HG03108 (cell line): ENCODE data around the gene IGBP1.
"Not testable (repeated sequence)": the region's sequence is repeated elsewhere in the genome, so short reads cannot be mapped to it uniquely, and the experiment has no call there.

Experiments
- ATAC-seq: cut with Tn5 transposase; IDR thresholded peaks from one replicate; pipeline ENCODE4 v1.9.1; 2021; ENCODE audit warnings: moderate library complexity; ENCODE audit not compliant: unreplicated experiment

Gene IGBP1

DNA sequence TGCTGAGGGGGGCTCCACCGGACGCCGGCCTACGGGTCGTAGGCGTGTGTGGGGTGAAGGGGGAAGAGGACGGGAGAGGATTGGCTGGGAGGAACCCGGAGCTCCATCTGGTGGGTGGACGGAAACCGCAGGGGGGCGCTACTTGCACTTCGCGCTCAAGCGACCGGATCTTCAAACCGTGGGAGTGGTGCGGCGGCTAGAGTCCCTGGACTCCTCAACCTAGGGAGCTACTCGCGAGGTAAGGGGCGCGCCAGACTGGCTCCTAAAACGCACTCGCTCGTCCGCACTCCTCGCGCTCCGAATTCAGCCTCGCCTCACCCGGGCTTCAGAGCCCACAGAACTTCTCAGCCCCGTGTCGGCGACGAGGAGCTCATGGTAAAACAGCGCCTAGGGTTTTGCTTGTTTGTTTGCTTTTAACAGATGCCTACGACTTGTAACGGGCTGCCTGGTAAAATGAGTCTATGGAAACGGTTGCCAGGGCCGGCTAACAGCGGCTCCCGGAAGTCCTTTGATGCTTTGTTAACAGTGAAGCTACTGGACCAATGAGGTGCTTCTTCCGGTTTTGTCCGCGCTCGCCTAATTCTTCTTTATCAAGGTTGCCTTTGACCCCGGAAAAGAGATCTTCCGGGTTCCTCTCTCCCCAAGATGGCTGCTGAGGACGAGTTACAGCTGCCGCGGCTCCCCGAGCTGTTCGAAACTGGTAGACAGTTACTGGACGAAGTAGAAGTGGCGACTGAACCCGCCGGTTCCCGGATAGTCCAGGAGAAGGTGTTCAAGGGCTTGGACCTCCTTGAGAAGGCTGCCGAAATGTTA lies at the start of gene IGBP1:
IGBP1 (plus strand) TSS at position 145 of the 813 bp plus-strand sequence; CDS start at position 646, 501 bp downstream.
- ATAC-seq = peak; percentile 78

DNA sequence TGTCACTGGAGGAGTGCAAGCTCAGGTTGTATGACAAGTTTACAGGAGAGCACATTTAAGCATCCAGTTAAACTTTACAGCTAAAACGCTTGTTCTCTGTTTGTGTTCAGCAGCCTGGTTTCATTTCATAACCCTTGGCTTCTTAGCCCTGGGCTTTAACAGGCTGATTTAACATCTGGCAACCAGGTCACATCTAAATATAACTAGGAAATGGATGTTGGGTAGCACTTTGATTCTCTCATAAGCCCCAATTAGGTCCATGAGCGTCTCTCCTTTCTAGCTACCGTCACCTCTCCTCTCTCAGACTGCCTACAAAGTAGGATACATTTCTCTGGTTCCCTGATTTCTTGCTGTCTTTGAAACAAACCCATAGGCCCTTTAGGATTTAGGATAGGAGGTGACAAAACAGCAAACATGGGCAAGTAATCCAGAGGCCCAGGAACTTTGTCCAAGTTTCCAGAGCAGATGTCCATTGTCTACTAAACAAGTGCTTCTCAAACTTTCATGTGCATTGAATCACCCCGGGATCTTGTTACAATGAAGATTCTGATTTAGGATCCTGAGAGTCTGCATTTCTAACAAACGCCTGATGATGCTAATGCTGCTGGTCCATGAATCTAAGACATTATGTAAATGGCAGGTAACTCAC lies 48.5 kb upstream of the IGBP1 start:
- ATAC-seq = no peak

DNA sequence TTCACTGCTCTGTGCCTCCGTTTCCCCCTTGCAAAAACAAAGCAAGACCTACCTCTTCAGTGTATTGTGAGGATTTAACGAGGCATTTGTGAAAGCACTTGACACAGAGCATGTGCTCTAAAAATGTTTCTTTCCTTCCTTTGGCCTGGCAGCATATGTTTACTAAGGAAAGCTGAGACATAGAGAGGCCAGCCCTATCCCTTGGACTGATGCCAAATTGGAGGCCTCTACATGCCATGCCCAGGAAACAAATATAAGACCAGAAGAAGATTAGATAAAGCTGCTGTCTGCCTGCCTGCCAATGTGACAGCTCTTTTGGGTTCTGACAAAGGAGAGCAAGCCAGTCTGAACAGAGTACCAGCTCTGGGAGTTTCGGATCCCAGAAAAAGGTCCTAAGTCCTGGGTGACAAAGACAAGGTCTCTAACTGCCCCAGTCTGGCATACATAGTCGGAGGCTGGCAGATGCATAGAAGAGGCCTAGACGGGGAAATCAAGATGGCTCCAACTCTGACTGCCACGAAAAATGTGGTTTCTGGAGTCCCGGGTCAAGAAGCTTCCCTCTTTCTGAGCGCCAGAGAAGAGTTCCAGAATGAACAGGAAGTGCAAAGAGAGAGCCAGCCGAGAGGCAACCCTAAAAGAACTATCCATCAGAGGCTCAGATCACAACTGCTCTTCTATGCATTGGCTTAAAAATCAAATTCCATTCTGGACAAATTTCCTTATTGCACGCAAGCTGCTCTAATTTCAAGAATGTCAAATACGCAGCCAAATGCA lies 45.2 kb upstream of the IGBP1 start:
- ATAC-seq = no peak

DNA sequence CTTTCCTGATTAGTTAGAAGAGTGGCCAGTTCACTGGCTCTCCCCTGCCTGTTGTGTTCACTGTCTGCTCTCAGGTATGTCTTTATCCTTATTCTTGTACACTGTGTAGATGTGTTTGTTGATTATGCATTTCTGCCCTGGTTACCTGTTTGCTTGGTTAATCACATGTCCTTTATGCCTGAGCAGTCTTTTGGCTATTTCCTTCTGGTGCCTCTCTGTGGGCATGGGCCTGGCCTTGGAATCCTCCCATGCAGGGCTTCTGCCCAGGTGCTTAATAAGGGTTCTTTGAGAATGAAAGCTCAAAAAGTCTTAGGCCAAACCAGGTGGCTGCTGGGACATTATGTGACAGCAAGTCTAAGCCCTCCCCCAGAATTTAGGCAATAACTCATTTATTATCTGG lies 44.5 kb upstream of the IGBP1 start:
- no peak for ATAC-seq

DNA sequence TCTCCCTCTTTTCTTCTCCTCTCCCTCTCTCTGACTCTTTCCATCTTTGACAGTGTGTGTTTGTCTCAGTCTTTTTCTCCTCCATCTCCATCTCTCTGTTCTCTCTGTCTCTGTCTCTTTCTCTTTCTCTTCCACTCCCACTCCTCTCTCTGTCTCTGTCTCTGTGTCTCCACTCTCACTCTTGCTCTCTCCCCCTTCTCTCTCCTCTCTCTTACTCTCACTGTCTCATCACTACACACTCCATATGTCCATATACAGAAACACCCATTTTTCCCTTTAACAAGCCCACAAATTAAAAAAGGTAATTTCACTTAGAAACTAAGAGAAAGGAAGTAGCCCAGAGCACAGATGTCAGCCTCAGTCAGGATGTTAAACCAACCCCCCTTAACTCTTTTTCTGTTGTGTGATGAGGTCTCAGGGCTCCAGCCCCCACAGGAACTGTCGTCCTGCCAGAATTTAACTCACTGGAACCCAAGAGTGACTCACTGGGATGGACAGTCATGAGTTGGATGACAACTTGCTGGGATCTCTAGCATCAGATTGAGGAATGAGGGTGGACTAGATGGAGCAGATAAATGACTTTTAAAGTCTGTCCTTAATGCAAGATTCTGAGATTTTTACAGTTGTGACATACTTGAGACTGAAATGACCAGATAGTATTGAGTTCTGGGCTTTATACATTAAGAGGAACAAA lies 43.5 kb upstream of the IGBP1 start:
- ATAC-seq = no peak

DNA sequence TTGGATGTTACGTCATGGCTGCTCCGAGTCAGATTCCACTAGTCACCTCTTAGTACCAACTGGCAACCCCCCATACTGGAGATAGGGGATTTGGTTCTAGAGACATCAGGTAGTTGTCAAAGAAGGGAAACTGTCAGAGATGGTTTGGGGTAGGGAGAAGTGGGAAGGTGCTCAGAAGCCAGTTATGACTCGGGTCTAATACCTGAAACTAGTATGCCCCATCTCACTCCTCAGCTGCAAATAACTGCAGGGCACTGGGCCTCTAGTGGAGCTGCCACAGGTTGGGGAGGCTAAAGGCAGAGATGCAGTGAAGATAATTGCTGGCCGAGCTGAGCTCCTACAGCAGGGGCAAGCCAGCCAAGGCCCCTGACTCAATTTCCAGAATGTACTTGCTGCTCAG lies 41.0 kb upstream of the IGBP1 start:
- ATAC-seq = no peak

DNA sequence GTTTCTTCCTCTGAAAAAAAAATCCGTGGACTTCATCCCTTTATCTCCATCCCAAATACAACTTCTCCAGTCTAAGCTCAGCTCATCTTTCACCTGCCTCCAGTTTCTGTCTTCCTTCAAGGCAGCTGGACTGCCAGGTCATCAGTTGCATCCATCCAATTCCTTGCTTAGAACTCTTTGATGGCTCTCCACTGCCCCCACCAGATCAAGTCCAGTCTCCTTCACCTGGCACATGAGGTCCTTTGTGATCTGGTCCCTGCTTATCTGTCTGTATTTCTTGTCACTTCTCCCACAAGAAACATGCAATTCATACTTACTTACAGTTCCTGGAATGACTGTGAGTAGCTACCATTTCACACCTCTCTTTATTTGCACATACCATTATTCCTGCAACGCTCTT lies 37.2 kb upstream of the IGBP1 start:
- no peak for ATAC-seq

DNA sequence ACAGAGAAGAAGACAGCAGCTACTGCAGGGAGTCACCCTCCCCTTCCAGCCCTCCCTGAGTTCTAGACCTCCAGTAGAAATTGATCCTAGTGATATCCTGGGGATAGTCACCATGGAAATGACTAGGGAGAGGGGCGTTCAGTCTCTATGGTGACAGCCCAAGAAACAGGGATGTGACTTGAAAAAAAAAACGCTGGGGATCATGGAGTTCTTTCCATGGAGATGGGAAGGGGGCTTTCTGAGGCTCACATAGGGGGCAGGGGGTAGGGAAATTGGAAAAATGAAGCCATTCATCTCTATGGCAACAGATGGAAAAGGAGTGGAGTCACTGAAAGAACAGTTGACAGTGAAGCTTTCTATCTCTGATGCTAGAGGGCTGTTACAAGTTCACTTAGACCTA lies 28.0 kb upstream of the IGBP1 start:
- no peak for ATAC-seq

DNA sequence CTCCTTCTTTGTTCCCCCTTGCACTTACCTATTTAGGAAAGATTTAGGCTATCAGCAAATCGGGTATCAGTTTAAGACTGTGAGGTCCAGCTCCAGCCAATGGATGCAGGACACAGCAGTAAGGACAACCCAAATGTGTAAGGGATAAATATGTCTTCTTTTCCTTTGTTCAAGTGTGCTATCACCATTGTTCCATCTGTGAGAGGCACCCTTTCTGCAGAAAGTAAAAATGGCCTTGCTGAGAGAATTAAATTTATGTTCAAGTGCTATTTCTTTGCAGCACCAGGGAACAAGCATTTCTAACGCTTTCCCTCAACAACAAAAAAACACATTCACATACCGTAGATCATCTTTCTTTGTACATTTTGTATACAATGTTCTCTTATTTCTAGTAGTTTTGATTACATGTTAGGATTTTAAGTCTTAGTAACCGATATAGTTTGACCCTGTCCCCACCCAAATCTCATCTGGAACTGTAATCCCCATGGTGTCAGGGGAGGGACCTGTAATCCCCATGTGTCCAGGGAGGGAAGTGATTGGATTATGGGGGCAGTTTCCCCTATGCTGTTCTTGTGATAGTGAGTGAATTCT lies 21.7 kb upstream of the IGBP1 start:
- ATAC-seq = not testable (repeated sequence)

DNA sequence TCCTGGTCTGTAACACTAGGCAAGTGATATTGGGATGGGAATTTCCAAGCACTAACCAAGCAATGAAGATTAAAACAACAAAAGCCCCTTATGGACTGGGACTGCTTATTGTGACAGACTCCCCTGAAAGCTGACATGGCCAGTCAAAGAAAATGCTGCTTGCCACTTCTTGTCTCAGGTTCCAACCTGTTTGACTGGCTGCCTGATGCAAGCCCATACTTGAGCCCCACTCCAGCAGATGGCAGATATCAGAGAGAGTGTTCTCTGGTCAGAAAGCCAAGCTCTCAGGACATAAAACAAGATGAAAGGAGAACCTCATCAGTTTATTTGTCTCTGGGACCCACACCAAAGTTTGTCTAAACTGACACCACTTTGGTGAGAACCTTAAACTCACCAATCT lies 15.5 kb upstream of the IGBP1 start:
- no peak for ATAC-seq

DNA sequence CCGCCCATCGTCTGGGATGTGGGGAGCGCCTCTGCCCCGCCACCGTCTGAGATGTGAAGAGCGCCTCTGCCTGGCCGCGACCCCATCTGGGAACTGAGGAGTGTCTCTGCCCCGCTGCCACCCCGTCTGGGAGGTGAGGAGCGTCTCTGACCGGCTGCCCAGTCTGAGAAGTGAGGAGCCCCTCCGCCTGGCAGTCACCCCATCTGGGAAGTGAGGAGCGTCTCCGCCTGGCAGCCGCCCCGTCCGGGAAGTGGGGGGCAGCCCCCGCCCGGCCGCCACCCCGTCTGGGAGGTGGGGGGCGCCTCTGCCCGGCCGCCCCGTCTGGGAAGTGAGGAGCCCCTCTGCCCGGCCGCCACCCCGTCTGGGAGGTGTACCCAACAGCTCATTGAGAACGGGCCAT lies 10.2 kb upstream of the IGBP1 start:
- ATAC-seq = not testable (repeated sequence)

DNA sequence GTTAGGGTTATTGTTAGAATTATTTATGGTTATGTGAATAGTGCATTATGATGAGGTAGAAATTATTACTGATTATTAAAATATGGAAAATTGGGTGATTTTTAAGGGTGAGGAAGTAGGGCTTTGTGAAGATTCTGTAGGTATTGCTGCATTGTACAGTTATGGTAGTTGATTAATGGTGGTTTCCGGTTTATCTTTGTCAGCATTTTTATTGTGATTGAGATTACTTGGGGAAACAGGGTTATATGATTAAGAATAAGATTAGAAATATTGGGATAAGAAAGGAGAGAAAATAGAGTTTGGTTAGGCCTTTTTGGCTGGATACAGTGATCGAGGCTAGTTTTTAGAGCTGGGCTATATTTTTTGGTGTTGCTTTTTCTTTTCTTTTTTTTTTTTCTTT lies 8.6 kb upstream of the IGBP1 start:
- no peak for ATAC-seq

DNA sequence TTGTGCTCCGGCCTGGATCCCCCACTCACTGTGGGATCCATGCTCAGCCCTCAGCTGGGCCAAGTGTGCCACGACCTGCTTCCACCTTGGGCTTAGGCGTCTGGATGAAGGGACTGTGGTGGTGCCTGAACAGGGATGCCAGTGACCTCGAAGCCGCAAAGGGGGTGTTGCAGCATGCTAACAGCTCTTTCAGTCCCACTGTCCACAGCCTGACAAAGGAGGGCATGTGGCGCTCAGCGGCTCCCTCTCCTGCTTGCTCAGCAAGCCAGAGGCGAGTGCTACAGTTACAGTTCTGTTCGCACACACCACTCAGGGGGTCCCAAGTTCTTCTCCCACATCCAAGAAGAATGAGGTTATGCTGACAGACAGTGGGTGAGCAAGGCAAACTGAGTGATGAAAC lies 5.2 kb upstream of the IGBP1 start:
- no peak for ATAC-seq

DNA sequence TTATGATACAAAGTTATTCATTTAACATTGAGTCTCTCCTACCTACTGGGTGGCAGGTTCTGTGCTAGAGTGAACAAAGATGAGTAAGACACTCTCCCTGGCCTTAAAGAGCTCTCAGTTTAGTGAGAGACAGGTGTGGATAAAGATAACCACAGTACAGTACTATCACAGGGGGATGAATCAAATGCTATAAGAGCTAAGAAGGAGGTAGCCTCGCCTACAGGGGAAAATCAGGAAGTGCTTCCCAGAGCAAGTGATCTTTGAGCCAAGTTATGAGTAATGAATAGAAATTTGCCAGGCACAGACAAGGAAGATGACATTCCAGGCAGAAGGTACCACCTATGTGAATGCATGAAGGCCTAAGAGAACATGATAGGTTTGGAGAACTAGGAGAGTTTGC lies 3.4 kb upstream of the IGBP1 start:
- no peak for ATAC-seq

DNA sequence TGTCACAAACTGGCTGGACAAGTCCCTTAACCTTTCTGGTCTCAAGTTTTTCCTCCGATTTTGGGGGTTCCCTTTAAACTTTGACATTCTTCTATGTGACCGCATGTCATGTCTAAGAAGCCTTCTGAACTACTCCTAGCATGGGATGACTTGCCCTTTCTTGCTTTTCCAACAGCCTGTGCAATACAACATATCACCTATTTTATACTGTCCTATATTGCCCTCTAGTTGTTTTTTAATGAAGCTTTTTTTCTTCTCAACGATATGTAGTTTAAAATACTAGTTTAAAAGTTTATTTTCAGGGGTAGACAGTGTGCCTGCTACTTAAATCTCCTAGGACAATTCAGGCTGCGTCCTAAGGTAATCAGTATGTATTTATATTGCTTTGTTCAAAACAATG lies 1.0 kb upstream of the IGBP1 start:
- ATAC-seq = no peak

DNA sequence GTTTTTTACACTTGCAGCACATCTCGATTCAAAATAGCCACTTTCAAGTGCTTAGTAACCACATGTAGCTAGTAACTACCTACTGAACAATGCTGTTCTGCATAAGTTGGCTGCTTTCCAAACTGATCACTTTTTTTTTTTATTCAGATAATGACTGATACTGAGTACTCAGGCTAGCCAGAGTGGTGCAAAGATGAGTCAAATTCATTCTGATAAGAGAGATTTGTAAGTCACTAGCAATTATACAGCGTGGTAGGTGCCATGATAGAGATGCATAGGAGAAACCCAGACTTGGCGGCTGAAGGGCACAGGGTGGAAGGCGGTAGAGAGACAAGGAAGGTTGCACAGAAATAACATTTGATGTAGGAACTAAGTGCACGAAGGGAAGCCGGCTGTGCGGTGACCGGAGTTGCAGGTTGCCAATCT lies 357 bp upstream of the IGBP1 start:
- ATAC-seq = no peak

DNA sequence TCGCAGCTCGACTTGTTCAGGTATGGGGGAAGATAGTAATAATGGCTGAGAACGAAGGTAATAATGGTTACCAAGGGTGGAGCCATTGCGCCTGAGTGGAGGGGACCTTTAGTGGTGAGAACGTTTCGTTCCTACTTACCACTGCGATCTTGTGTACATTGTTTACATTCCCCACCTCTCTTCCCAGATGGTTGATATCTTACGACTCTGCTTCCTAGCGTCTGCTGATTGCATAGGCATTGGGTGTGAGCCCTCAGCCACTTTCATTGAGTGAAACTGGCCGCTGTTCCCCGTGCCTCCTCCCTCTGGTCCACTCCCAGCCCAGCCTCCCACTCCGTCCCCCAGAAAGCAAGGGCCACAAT lies 850 bp downstream of the IGBP1 start:
- ATAC-seq = no peak

DNA sequence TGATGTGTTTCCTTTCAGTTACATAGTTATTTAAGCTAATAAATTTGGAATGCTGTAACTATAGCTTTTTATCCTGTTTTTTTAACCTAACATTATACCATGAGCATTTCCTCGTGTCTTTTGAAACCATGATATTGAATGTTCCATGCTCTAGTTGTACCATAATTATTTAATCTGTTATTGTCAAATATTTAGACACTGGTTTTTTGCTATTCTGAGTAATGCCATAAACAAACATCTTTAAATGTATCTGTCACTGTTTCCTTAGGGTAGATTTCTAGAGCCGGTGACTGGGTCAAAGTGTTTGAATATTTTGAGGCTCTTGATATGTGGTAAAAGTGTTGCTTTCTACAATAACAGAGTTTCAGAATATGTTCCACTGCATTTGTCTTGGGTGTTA lies 5.4 kb downstream of the IGBP1 start:
- ATAC-seq = no peak

DNA sequence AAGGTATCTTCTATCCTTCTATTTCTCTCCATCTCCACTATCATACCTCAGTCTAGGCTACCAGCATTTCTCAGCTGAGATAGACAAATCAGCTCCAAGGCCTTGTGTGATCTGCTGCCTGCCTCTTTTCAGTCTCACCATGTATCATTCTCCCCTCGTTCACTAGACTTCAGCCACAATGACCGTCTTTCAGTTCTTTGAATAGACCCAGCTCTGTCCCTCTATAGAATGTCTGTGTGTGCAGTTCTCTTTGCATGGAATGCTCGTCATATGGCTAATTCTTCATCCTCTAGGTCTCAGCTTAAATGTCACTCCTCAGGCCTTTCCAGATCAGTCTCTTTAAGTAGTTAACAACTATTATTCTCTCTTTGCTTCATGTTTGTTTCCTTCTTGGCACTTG lies 6.5 kb downstream of the IGBP1 start:
- no peak for ATAC-seq

DNA sequence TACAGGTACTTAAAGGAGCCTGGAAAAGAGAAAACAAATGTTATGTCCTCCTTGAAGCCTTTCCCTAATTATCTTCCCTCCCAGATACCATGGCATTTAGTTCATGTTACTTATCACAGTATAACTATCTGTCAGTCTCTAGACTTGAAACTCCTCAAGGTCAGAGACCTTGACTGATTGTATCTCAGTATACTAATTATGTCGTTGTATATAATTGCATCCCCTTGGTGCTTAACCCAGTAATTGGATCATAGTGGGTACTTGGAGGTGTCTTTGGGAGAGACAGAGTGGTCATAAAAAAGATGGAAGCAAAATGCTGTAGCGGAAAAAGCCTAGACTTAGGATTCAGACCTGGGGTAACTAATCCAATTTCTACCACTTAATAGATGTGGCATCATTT lies 8.1 kb downstream of the IGBP1 start:
- ATAC-seq = no peak
